ENCODE measurements around the gene GOLT1A.

Gene GOLT1A

GRCh38 chr1:204192589-204193352 lies 21.0 kb downstream of the GOLT1A start:
- no peak for DNase-seq (ENCODE audit: low read depth in 2 of 2, low spot score in 1 of 2)

- no peak for DNase-seq (ENCODE audit: low read depth in 2 of 2, low spot score in 1 of 2)
Observed at GRCh38 chr1:204192046-204192445, 21.7 kb downstream of the GOLT1A start.

- DNase-seq (ENCODE audit: low read depth in 2 of 2, low spot score in 1 of 2): no peak
Observed at GRCh38 chr1:204191456-204191855, 22.3 kb downstream of the GOLT1A start.

GRCh38 chr1:204190212-204191211 lies 23.3 kb downstream of the GOLT1A start:
- DNase-seq (ENCODE audit: low read depth in 2 of 2, low spot score in 1 of 2): no peak

GRCh38 chr1:204188959-204189639 lies 24.7 kb downstream of the GOLT1A start:
- DNase-seq (ENCODE audit: low read depth in 2 of 2, low spot score in 1 of 2): no peak

GRCh38 chr1:204186597-204186996 lies 27.2 kb downstream of the GOLT1A start:
- no peak for DNase-seq (ENCODE audit: low read depth in 2 of 2, low spot score in 1 of 2)

GRCh38 chr1:204181116-204181515 lies 32.7 kb downstream of the GOLT1A start:
- no peak for DNase-seq (ENCODE audit: low read depth in 2 of 2, low spot score in 1 of 2)

GRCh38 chr1:204180133-204180532 lies 33.7 kb downstream of the GOLT1A start:
- no peak for DNase-seq (ENCODE audit: low read depth in 2 of 2, low spot score in 1 of 2)

GRCh38 chr1:204178487-204179281 lies 35.1 kb downstream of the GOLT1A start:
- DNase-seq (ENCODE audit: low read depth in 2 of 2, low spot score in 1 of 2): no peak

- DNase-seq (ENCODE audit: low read depth in 2 of 2, low spot score in 1 of 2): no peak
Observed at GRCh38 chr1:204177133-204177532, 36.7 kb downstream of the GOLT1A start.

- DNase-seq (ENCODE audit: low read depth in 2 of 2, low spot score in 1 of 2): no peak
Observed at GRCh38 chr1:204176049-204176448, 37.7 kb downstream of the GOLT1A start.

- DNase-seq (ENCODE audit: low read depth in 2 of 2, low spot score in 1 of 2): no peak
Observed at GRCh38 chr1:204174958-204175357, 38.8 kb downstream of the GOLT1A start.

- DNase-seq (ENCODE audit: low read depth in 2 of 2, low spot score in 1 of 2): no peak
Observed at GRCh38 chr1:204172404-204173029, 41.3 kb downstream of the GOLT1A start.

GRCh38 chr1:204171751-204172178 lies 42.0 kb downstream of the GOLT1A start:
- DNase-seq (ENCODE audit: low read depth in 2 of 2, low spot score in 1 of 2): no peak

GRCh38 chr1:204170494-204171155 lies 43.2 kb downstream of the GOLT1A start:
- DNase-seq (ENCODE audit: low read depth in 2 of 2, low spot score in 1 of 2): no peak

GRCh38 chr1:204169858-204170257 lies 43.9 kb downstream of the GOLT1A start:
- DNase-seq (ENCODE audit: low read depth in 2 of 2, low spot score in 1 of 2): no peak

GRCh38 chr1:204167730-204168129 lies 46.1 kb downstream of the GOLT1A start:
- no peak for DNase-seq (ENCODE audit: low read depth in 2 of 2, low spot score in 1 of 2)

- DNase-seq (ENCODE audit: low read depth in 2 of 2, low spot score in 1 of 2): no peak
Observed at GRCh38 chr1:204166219-204166618, 47.6 kb downstream of the GOLT1A start, which contains the start of gene REN. Gene REN, minus strand, starts transcription at chr1:204166337. Its CDS starts 44 bp downstream, at chr1:204166293.

GRCh38 chr1:204162494-204163074 lies 51.2 kb downstream of the GOLT1A start:
- peak; percentile 44 to 62 for DNase-seq (ENCODE audit: low read depth in 2 of 2, low spot score in 1 of 2)
